H1 (cell line): Measurements from ENCODE around the gene TMEM54. TPM values are rescaled to one million over a fixed set of nuclear protein-coding genes. Genes with fewer than 3 reads are reported as not detected.
A peak's percentile ranks its signal among the peaks of the same experiment; 100 is the strongest.

Source experiments
- CTCF ChIA-PET: fragments of 300-600 bp; sonication (Branson Sonifier 250); formaldehyde crosslinking; loops from one replicate; lab custom pipeline; 2021; ENCODE audit not compliant: partially characterized antibody; lab: Charles Lee
- POLR2A ChIA-PET: fragments of 300-600 bp; sonication (Branson Sonifier 250); formaldehyde crosslinking; loops from one replicate; lab custom pipeline; 2021; ENCODE audit warnings: inconsistent platforms; ENCODE audit not compliant: partially characterized antibody; lab: Charles Lee
- DNase-seq, 2 experiments: peaks; one replicate each; pipeline versions ENCODE4 v3.0.0 to v3.0.0-alpha.2; 2010 to 2022; ENCODE audit warnings: low spot score in 2 of 2, low read depth in 1 of 2, mixed read lengths in 1 of 2
- FAIRE-seq: peaks from 2 replicates; lab custom pipeline; 2011; peaks lifted over from hg19 to GRCh38; lab: Jason Lieb, UNC
- H2AFZ ChIP-seq: 2 replicates; pipeline ENCODE4 v1.8.1; 2012; ENCODE audit warnings: low read length, inconsistent platforms
- H2AK5ac ChIP-seq: 2 replicates; pipeline ENCODE4 v1.6.1; 2013; ENCODE audit warnings: low read depth, low read length
- H2BK120ac ChIP-seq: replicated peaks from 2 replicates; pipeline ENCODE3; 2013; ENCODE audit warnings: low read depth, low read length, inconsistent platforms
- H2BK12ac ChIP-seq: 2 replicates; pipeline ENCODE4 v1.6.1; 2013; ENCODE audit warnings: low read depth, low read length
- H2BK15ac ChIP-seq: 2 replicates; pipeline ENCODE4 v1.6.1; 2013; ENCODE audit warnings: low read length
- H2BK20ac ChIP-seq: 2 replicates; pipeline ENCODE4 v1.6.1; 2013; ENCODE audit warnings: low read length
- H2BK5ac ChIP-seq: 2 replicates; pipeline ENCODE4 v1.6.1; 2013; ENCODE audit warnings: low read depth, low read length
- H3K14ac ChIP-seq: 2 replicates; pipeline ENCODE4 v1.6.1; 2013; ENCODE audit warnings: inconsistent platforms; ENCODE audit not compliant: insufficient read length
- H3K18ac ChIP-seq: 2 replicates; pipeline ENCODE4 v1.6.1; 2013; ENCODE audit warnings: low read length; ENCODE audit errors: extremely low read depth
- H3K23ac ChIP-seq: 2 replicates; pipeline ENCODE4 v1.6.1; 2013; ENCODE audit warnings: inconsistent platforms; ENCODE audit not compliant: insufficient read length
- H3K23me2 ChIP-seq: 2 replicates; pipeline ENCODE4 v1.6.1; 2013; ENCODE audit warnings: low read depth, low read length
- H3K27ac ChIP-seq: 2 replicates; pipeline ENCODE4 v1.6.1; 2011; ENCODE audit warnings: low read depth, low read length, inconsistent platforms
- H3K27me3 ChIP-seq, 4 experiments: replicated peaks in 1 of 4; 1 replicate in 1 of 4; 2 replicates in 3 of 4; pipeline versions ENCODE4 v1.6.1 to v1.8.1; 2011 to 2013; ENCODE audit warnings: low read length in 3 of 4, mild to moderate bottlenecking in 3 of 4, inconsistent platforms in 2 of 4, mixed read lengths in 2 of 4, moderate library complexity in 1 of 4; ENCODE audit not compliant: control insufficient read depth in 3 of 4, insufficient read depth in 3 of 4; ENCODE audit errors: extremely low read depth in 1 of 4
- H3K36me3 ChIP-seq, 4 experiments: 2 replicates each; pipeline versions ENCODE4 v1.6.1 to v1.8.1; 2011 to 2013; ENCODE audit warnings: mild to moderate bottlenecking in 4 of 4, low read length in 3 of 4, moderate library complexity in 2 of 4, control low read depth in 1 of 4, inconsistent platforms in 1 of 4; ENCODE audit not compliant: insufficient read depth in 4 of 4, control insufficient read depth in 2 of 4
- H3K4ac ChIP-seq: replicated peaks from 2 replicates; pipeline ENCODE3; 2013; ENCODE audit warnings: low read length, low read depth, mixed read lengths, inconsistent platforms; ENCODE audit not compliant: insufficient read length
- H3K4me1 ChIP-seq, 4 experiments: replicated peaks in 1 of 4; 1 replicate in 1 of 4; 2 replicates in 3 of 4; pipeline versions ENCODE4 v1.6.1 to v1.8.1; 2011 to 2013; ENCODE audit warnings: low read length in 3 of 4, inconsistent platforms in 2 of 4, mixed read lengths in 1 of 4; ENCODE audit not compliant: insufficient read depth in 4 of 4, control insufficient read depth in 3 of 4
- H3K4me2 ChIP-seq, 2 experiments: 2 replicates each; pipeline versions ENCODE4 v1.6.1 to v1.8.1; 2011 to 2013; ENCODE audit warnings: low read depth in 2 of 2, low read length in 2 of 2, control low read depth in 1 of 2, inconsistent platforms in 1 of 2, mild to moderate bottlenecking in 1 of 2; ENCODE audit not compliant: insufficient read depth in 1 of 2
- H3K4me3 ChIP-seq, 4 experiments: fragments of 200-600, 300-600 bp in 1 of 4; sonication (generic), shearing (Covaris generic), sonication (Bioruptor Twin) in 1 of 4; 2 replicates each; pipeline versions ENCODE4 v1.5.1 to v1.8.1; 2011 to 2016; ENCODE audit warnings: low read length in 4 of 4, low read depth in 3 of 4, control low read depth in 2 of 4, inconsistent platforms in 2 of 4, mild to moderate bottlenecking in 2 of 4, mixed read lengths in 1 of 4, moderate library complexity in 1 of 4; ENCODE audit not compliant: insufficient read depth in 2 of 4; ENCODE audit errors: extremely low read depth in 1 of 4
- H3K56ac ChIP-seq: replicated peaks from 2 replicates; pipeline ENCODE3; 2013; ENCODE audit warnings: low read depth, mild to moderate bottlenecking, mixed read lengths, low read length, inconsistent platforms; ENCODE audit not compliant: insufficient read length
- H3K79me1 ChIP-seq: 2 replicates; pipeline ENCODE4 v1.6.1; 2013; ENCODE audit warnings: low read depth, low read length, control low read depth
- H3K79me2 ChIP-seq, 2 experiments: 2 replicates each; pipeline versions ENCODE4 v1.6.1 to v1.8.1; 2012 to 2013; ENCODE audit warnings: low read length in 2 of 2, mild to moderate bottlenecking in 2 of 2, inconsistent platforms in 1 of 2; ENCODE audit not compliant: insufficient read depth in 2 of 2, control insufficient read depth in 1 of 2
- H3K9ac ChIP-seq, 4 experiments: replicated peaks in 1 of 4; 1 replicate in 1 of 4; 2 replicates in 3 of 4; pipeline versions ENCODE4 v1.6.1 to v1.8.1; 2011 to 2013; ENCODE audit warnings: low read depth in 3 of 4, low read length in 3 of 4, control low read depth in 2 of 4, mild to moderate bottlenecking in 2 of 4, moderate library complexity in 2 of 4, inconsistent platforms in 1 of 4; ENCODE audit errors: extremely low read depth in 1 of 4
- H3K9me3 ChIP-seq, 2 experiments: 2 replicates each; pipeline versions ENCODE4 v1.6.1 to v1.8.1; 2012 to 2013; ENCODE audit warnings: mild to moderate bottlenecking in 2 of 2, moderate library complexity in 2 of 2, control low read depth in 1 of 2, inconsistent platforms in 1 of 2, low read depth in 1 of 2, low read length in 1 of 2, mixed read lengths in 1 of 2; ENCODE audit not compliant: insufficient read depth in 2 of 2
- H4K20me1 ChIP-seq, 2 experiments: replicated peaks in 1 of 2; 2 replicates each; pipeline versions ENCODE3 to v1.8.1; 2011 to 2013; ENCODE audit warnings: inconsistent platforms in 2 of 2, low read length in 2 of 2, mild to moderate bottlenecking in 1 of 2; ENCODE audit not compliant: insufficient read depth in 2 of 2, control insufficient read depth in 1 of 2
- H4K5ac ChIP-seq: 2 replicates; pipeline ENCODE4 v1.6.1; 2013; ENCODE audit warnings: low read length, low read depth, mixed read lengths, inconsistent platforms; ENCODE audit not compliant: insufficient read length
- H4K8ac ChIP-seq: 2 replicates; pipeline ENCODE4 v1.8.0; 2013; ENCODE audit warnings: mild to moderate bottlenecking, moderate library complexity, low read length, inconsistent platforms; ENCODE audit not compliant: insufficient read depth; ENCODE audit errors: extremely low read depth
- H4K91ac ChIP-seq: replicated peaks from 2 replicates; pipeline ENCODE3; 2013; ENCODE audit warnings: low read length, mixed read lengths, inconsistent platforms; ENCODE audit not compliant: insufficient read length
- EP300 ChIP-seq, 2 experiments: IDR thresholded peaks; 1 replicate in 1 of 2; 2 replicates in 1 of 2; pipeline ENCODE4 v1.6.1; 2011 to 2012; ENCODE audit warnings: low read depth in 2 of 2, low read length in 2 of 2, mild to moderate bottlenecking in 2 of 2, borderline replicate concordance in 1 of 2, inconsistent platforms in 1 of 2, moderate library complexity in 1 of 2
- FOSL1 ChIP-seq: IDR thresholded peaks from 2 replicates; pipeline ENCODE4 v1.6.1; 2011; ENCODE audit warnings: mild to moderate bottlenecking, low read depth, low read length, moderate library complexity; ENCODE audit not compliant: insufficient read depth
- WGBS, 2 experiments: shearing (Covaris generic) in 1 of 2; methylation state at CpG; one replicate each; pipeline versions ENCODE4 v1.1.6 to v1.1.7; 2013 to 2015; ENCODE audit warnings: low lambda C conversion rate in 2 of 2, mixed read lengths in 2 of 2, inconsistent platforms in 1 of 2, low coverage in 1 of 2, missing lambda C conversion rate in 1 of 2; ENCODE audit not compliant: insufficient replicate concordance in 2 of 2, insufficient coverage in 1 of 2, insufficient read length in 1 of 2; ENCODE audit errors: extremely low coverage in 1 of 2, missing lambda C conversion rate in 1 of 2; 5-methylcytosine and 5-hydroxymethylcytosine counted together
- polyA plus RNA-seq, 7 experiments: library from polyadenylated mRNA; depleted of rRNA in 3 of 7; stranded (reverse) in 5 of 7; unstranded in 2 of 7; fragments of >200 nt in 5 of 7; fragments of 200-250 nt in 2 of 7; gene quantifications; 1 replicate in 5 of 7; 2 replicates in 1 of 7; 4 replicates in 1 of 7; pipeline versions ENCODE4 v1.2.1 to v1.2.3, GENCODE V29; 2011 to 2013; ENCODE audit warnings: missing spikeins in 2 of 7, mixed read lengths in 2 of 7
- total RNA-seq: library from RNA; stranded (reverse); fragmentation: NEBNext Ultra II Directional; extraction: Animal tissue kit (Norgen Biotek cat#: 25700); gene quantifications from 2 replicates; pipeline ENCODE4 v1.2.1, GENCODE V29; 2021

The TMEM54 gene
- total and polyA plus RNA-seq, 2 of the 8 experiments (the other 6 are each of a cell fraction or from before 2014, with no cell fraction given), result 9.5 to 58.7 TPM

DNA sequence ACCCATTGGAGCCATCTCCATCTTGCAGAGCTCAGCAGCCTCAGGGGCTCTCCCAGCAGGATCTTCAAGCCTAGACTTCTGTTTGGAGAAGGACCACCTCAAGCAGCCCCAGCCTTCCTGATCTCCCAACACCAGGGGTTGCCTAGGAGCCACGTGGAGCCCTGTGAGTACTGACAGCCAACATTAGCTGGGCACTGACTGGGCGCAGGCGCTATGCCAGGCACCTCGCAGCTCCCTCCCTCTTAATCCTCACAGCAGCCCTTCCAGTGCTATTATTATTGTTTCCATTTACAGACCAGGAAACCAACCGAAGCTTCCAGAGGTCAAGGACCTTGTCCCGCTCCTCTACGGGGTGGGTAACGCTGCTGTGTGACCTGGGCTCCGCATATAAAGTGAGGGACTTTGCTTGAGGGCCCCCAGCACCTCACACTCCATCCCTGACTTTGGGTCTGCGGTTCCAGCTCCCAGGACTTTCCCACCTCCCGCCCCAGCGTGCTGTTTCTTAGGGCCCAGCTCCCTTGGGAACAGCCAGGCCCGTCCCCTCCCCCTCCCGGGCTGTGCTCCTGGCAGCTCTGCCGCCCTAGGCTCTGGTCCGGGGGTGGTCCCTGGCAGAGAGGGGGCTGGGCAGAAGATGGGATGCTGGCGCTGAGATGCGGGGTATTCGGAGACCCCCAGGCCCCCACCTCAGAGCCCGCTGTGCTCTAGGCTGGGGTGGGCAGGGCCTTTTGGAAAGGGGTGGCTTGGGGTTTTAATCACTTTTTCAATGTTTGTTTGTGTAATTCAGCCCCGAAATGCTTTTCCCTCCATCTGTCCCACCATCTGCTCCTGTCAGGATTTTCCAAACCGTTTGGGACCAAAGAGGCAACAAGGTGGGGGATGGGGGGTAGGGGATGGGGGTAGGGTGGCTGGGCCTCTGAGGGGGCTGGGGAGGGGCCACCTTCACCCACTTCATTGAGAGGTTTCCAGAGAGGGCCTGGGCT, 19.0 kb downstream of the TMEM54 start:
- H2BK5ac ChIP-seq, result no peak overlapping the region; the same call in 1 of the 2 replicates
- no peaks in the 10 kb centered on the region for H3K9me3 ChIP-seq
- H3K23me2 ChIP-seq, result peaks cover 5% of the 10 kb centered on the region; the same call in 1 of the 2 replicates
- peaks cover 0 to 9% of the 10 kb centered on the region in 2 experiments for H4K20me1 ChIP-seq
- H3K79me1 ChIP-seq, result no peaks in the 10 kb centered on the region
- H2BK20ac ChIP-seq, result 0 out of 2 replicates have a peak overlapping the region, but pooled peaks have one; percentile 21
- DNase-seq (no peak), FAIRE-seq (no peak)
- no peak overlapping the region for H3K4me3 ChIP-seq
- H3K27me3 ChIP-seq, result peaks cover 3 to 20% (median 14%) of the 10 kb centered on the region in 4 experiments; a peak in 6 of 7 replicates
- H3K4me2 ChIP-seq, result peak overlapping the region in 1 of 2 experiments; percentile 50; a peak in 3 of 4 replicates
- H2BK15ac ChIP-seq, result 0 out of 2 replicates have a peak overlapping the region, but pooled peaks have one; percentile 67
- 0 out of 2 replicates have a peak overlapping the region, but pooled peaks have one; percentile 15 for H4K8ac ChIP-seq
- H3K27ac ChIP-seq, result no peak overlapping the region
- ChIA-PET CTCF (interaction anchor here (0.5 to 19.0 kb wide), 7 partner anchors 10 to 211 kb away, joined by 3 to 382 read pairs (median 4); partner anchors contain the start of gene HPCA), POLR2A (interaction anchor here (1.2 to 1.7 kb wide), 2 partner anchors 10 to 11 kb away, joined by 3 to 10 read pairs; no protein-coding TSS in a partner anchor)
- H3K56ac ChIP-seq, result no peak overlapping the region
- no peaks in the 10 kb centered on the region for H3K79me2 ChIP-seq
- H3K4ac ChIP-seq, result no peak overlapping the region
- peak overlapping the region; percentile 65 for H2AFZ ChIP-seq
- WGBS, 2 experiments, result 65% methylated on average over 22 of the region's 22 CpGs; no CpG with 5 or more reads in 1 of the 2 experiments
- H4K5ac ChIP-seq, result no peak overlapping the region
- H3K18ac ChIP-seq, result peak overlapping the region; percentile 15; the same call in 1 of the 2 replicates
- H2AK5ac ChIP-seq, result no peak overlapping the region
- no peak overlapping the region; the same call in 1 of the 2 replicates for H2BK12ac ChIP-seq
- no peaks in the 10 kb centered on the region for H3K36me3 ChIP-seq
- H2BK120ac ChIP-seq, result no peak overlapping the region
- H3K14ac ChIP-seq, result no peak overlapping the region
- no peak overlapping the region for H4K91ac ChIP-seq
- no peak overlapping the region for H3K9ac ChIP-seq
- no peak overlapping the region for H3K23ac ChIP-seq
- peaks cover 0 to 19% (median 12%) of the 10 kb centered on the region in 4 experiments; a peak in 6 of 7 replicates for H3K4me1 ChIP-seq
- TF ChIP-seq FOSL1 (no peak), EP300 (IDR thresholded peaks at IDR 0.05; ENCODE audit: borderline replicate concordance in 1 of 2, low read depth in 2 of 2, low read length in 2 of 2) (peak in 1 of 2 experiments; percentile 80; a peak in 1 of 3 replicates)
